Smooth muscle cell (in vitro differentiated cells): ENCODE measurements around the gene FRMD4A. TPM values are rescaled to one million over a fixed set of nuclear protein-coding genes. Genes with fewer than 3 reads are reported as not detected.

Source experiments
- DNase-seq: peaks from one replicate; lab custom pipeline; 2025; ENCODE audit not compliant: unreplicated experiment; lab: John Stamatoyannopoulos, UW
- H2AFZ ChIP-seq: fragments of 200-600 bp; sonication (generic); 2 replicates; pipeline ENCODE4 v1.6.0; 2016; ENCODE audit warnings: antibody characterized with exemption, low read depth, mild to moderate bottlenecking
- H3F3A ChIP-seq: fragments of 200-600 bp; sonication (generic); 2 replicates; pipeline ENCODE4 v1.6.0; 2017; ENCODE audit warnings: antibody characterized with exemption, low read depth
- H3K27ac ChIP-seq: fragments of 200-600 bp; sonication (generic); 2 replicates; pipeline ENCODE4 v1.5.1; 2016; ENCODE audit warnings: low read depth, mild to moderate bottlenecking
- H3K27me3 ChIP-seq: fragments of 200-600 bp; sonication (generic); 2 replicates; pipeline ENCODE4 v1.6.1; 2016; ENCODE audit warnings: low read depth, mild to moderate bottlenecking
- H3K36me3 ChIP-seq: fragments of 200-600 bp; sonication (generic); 2 replicates; pipeline ENCODE4 v1.5.1; 2016; ENCODE audit warnings: low read depth
- H3K4me1 ChIP-seq: fragments of 200-600 bp; sonication (generic); 2 replicates; pipeline ENCODE4 v1.5.1; 2016; ENCODE audit warnings: low read depth
- H3K4me2 ChIP-seq: fragments of 200-600 bp; sonication (generic); 2 replicates; pipeline ENCODE4 v1.6.0; 2016; ENCODE audit warnings: mild to moderate bottlenecking
- H3K4me3 ChIP-seq: fragments of 200-600 bp; sonication (generic); 2 replicates; pipeline ENCODE4 v1.5.1; 2016; ENCODE audit warnings: mild to moderate bottlenecking
- H3K79me2 ChIP-seq: fragments of 200-600 bp; sonication (generic); 2 replicates; pipeline ENCODE4 v1.6.0; 2016; ENCODE audit warnings: low read depth, mild to moderate bottlenecking
- H3K9ac ChIP-seq: fragments of 200-600 bp; sonication (generic); 2 replicates; pipeline ENCODE4 v1.6.0; 2016; ENCODE audit warnings: low read depth
- H3K9me3 ChIP-seq: fragments of 200-600 bp; sonication (generic); replicated peaks from 2 replicates; pipeline ENCODE4 v1.5.1; 2016; ENCODE audit warnings: low read depth
- H4K20me1 ChIP-seq: fragments of 200-600 bp; sonication (generic); 2 replicates; pipeline ENCODE4 v1.6.0; 2016; ENCODE audit warnings: low read depth
- WGBS: methylation state at CpG from one replicate; pipeline ENCODE4 v1.1.7; 2016; ENCODE audit warnings: low lambda C conversion rate; 5-methylcytosine and 5-hydroxymethylcytosine counted together
- polyA plus RNA-seq: library from polyadenylated mRNA; unstranded; fragments of >200 nt; fragmentation: Nextera tagmentation; extraction: Ambion mirVana; gene quantifications from 2 replicates; pipeline ENCODE4 v1.2.1, GENCODE V29; 2016
- total RNA-seq: library from RNA; depleted of rRNA; stranded (reverse); fragments of >200 nt; gene quantifications from 2 replicates; pipeline ENCODE4 v1.2.3, GENCODE V29; 2014
- TF ChIP-seq, protein P1 (sequence below): fragments of 200-600 bp; sonication (generic); IDR thresholded peaks from 2 replicates; pipeline ENCODE4 v1.5.1; 2017; ENCODE audit warnings: borderline replicate concordance, mild to moderate bottlenecking, antibody characterized with exemption; ENCODE audit not compliant: insufficient read depth, poor library complexity, severe bottlenecking

FRMD4A gene
- total and polyA plus RNA-seq, 2 experiments from 2014 or later, result 3.0 to 5.4 TPM

DNA sequence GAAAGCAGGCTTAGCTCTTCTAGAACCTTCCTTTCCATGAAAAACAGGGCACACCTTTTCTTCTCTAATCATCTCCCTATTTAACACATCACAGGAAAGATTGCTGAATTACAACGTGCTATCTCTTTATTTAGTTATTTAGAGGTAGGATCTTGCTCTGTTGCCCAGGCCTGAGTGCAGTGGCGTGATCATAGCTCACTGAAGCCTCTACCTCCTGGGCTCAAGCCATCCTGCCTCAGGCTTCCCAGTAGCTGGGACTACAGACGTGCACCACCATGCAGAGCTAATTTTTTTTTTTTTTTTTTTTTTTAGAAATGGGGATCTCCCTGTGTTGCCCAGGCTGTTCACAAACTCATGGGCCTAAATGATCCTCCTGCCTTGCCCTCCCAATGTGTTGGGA lies 492.8 kb downstream of the FRMD4A start:
- WGBS, result 94% methylated on average over 3 of the region's 3 CpGs
- Histone ChIP-seq H3K27me3 (no peaks in the 10 kb centered on the region), H3K4me3 (no peak overlapping the region), H3F3A (no peaks in the 10 kb centered on the region), H3K79me2 (no peaks in the 10 kb centered on the region), H3K9me3 (no peaks in the 10 kb centered on the region), H3K9ac (no peak overlapping the region), H3K4me1 (peaks cover 7% of the 10 kb centered on the region), H2AFZ (no peak overlapping the region), H3K36me3 (no peaks in the 10 kb centered on the region), H4K20me1 (no peaks in the 10 kb centered on the region), H3K4me2 (no peak overlapping the region), H3K27ac (no peak overlapping the region)
- TF ChIP-seq, protein P1, sequence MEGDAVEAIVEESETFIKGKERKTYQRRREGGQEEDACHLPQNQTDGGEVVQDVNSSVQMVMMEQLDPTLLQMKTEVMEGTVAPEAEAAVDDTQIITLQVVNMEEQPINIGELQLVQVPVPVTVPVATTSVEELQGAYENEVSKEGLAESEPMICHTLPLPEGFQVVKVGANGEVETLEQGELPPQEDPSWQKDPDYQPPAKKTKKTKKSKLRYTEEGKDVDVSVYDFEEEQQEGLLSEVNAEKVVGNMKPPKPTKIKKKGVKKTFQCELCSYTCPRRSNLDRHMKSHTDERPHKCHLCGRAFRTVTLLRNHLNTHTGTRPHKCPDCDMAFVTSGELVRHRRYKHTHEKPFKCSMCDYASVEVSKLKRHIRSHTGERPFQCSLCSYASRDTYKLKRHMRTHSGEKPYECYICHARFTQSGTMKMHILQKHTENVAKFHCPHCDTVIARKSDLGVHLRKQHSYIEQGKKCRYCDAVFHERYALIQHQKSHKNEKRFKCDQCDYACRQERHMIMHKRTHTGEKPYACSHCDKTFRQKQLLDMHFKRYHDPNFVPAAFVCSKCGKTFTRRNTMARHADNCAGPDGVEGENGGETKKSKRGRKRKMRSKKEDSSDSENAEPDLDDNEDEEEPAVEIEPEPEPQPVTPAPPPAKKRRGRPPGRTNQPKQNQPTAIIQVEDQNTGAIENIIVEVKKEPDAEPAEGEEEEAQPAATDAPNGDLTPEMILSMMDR, result no peak
- DNase-seq, result no peak

DNA sequence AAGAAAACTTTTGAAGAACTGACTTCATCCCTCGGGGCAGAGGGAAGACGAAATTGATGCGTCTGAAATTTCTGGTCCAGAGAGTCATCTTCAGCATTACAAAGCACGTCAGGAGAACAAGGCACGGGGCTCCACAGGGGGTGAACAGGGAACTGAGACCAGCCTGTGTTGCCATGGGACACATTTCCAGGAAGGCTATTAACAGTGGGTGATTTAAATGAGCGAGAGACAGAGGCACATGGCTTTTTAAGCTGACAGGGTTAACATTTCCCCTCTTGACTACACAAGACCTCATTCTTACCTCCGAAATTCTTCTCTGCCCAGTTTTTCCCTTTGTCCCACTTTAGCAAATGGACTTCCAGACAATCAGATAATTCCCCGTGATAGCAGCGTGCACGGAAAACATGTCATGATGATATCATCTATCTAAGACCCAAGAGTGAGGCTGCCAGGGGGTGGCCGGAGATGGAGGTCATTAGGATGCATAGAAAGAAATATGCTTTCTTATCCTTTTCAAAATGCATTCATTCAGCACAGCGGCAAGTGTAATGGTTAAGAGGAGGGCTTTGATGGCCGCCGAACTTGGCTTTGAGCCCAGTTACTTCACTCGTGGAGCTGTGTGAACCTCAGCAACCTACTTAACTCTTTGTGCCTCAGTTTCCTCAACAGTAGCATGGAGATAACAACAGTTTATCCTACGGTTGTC lies 496.0 kb downstream of the FRMD4A start:
- H3K4me1 ChIP-seq, result peaks cover 16% of the 10 kb centered on the region
- H2AFZ ChIP-seq, result no peak overlapping the region
- no peaks in the 10 kb centered on the region for H3K27me3 ChIP-seq
- no peak overlapping the region for H3K9ac ChIP-seq
- 50% methylated on average over 16 of the region's 16 CpGs for WGBS
- H3K79me2 ChIP-seq, result no peaks in the 10 kb centered on the region
- no peak overlapping the region for H3K4me3 ChIP-seq
- no peaks in the 10 kb centered on the region for H3K36me3 ChIP-seq
- no peak overlapping the region for H3K4me2 ChIP-seq
- no peaks in the 10 kb centered on the region for H4K20me1 ChIP-seq
- H3K27ac ChIP-seq, result no peak overlapping the region
- TF ChIP-seq, protein P1, result no peak
- H3K9me3 ChIP-seq, result no peaks in the 10 kb centered on the region
- DNase-seq, result no peak
- no peaks in the 10 kb centered on the region for H3F3A ChIP-seq

DNA sequence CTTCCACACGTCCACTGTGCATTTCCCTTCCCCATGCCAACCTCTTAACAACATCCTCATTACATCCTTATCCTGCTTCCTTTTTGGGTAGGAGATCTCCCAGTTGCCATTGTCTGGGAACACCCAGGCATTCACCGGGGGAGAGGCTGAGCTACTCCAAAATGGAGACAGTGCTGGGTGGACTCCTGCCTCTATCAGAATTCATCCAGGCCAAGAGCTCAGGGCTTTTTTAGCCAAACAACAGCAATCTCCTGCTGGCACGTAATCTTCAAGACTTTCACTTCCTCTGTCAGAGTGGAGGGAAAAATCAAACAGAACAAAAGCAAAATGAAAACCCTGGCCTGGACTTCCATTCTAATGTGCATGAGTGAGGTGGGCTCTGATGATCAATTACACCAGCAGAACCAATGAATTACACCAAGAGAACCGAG lies 499.0 kb downstream of the FRMD4A start:
- WGBS, result 52% methylated on average over 4 of the region's 4 CpGs
- Histone ChIP-seq H3K4me2 (no peak overlapping the region), H3K9ac (no peak overlapping the region), H4K20me1 (no peaks in the 10 kb centered on the region), H3K4me1 (peaks cover 16% of the 10 kb centered on the region), H3K27me3 (peaks cover 6% of the 10 kb centered on the region), H3K79me2 (no peaks in the 10 kb centered on the region), H3K27ac (no peak overlapping the region), H3K9me3 (no peaks in the 10 kb centered on the region), H3F3A (no peaks in the 10 kb centered on the region), H3K36me3 (no peaks in the 10 kb centered on the region), H2AFZ (no peak overlapping the region), H3K4me3 (no peak overlapping the region)
- TF ChIP-seq, protein P1, result no peak
- DNase-seq, result no peak

DNA sequence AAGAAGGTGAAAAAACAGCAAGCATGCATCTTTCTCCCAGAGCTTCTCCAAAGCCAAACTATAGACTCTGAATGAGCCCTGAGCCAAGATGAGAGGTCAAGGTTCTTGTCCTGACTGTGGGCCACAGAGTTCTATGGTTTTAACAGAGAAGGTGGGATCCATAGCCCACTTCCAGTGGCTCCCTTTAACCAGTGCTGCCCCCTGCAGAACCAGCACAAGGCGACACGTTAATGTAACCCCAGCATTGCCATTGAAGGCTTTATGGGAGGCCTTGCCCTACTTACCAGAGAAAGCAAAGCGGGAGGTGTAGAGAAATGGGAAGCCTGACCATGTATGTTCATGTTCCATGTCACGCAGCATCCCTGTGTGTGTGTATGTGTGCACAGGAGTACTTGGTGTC lies 500.3 kb downstream of the FRMD4A start:
- Histone ChIP-seq H3K9ac (no peak overlapping the region), H3K4me1 (peaks cover 16% of the 10 kb centered on the region), H2AFZ (no peak overlapping the region), H3K36me3 (no peaks in the 10 kb centered on the region), H3K79me2 (no peaks in the 10 kb centered on the region), H3K27ac (no peak overlapping the region), H4K20me1 (no peaks in the 10 kb centered on the region), H3F3A (no peaks in the 10 kb centered on the region), H3K27me3 (peaks cover 18% of the 10 kb centered on the region), H3K9me3 (no peaks in the 10 kb centered on the region), H3K4me2 (no peak overlapping the region), H3K4me3 (no peak overlapping the region)
- WGBS, result 95% methylated on average over 4 of the region's 4 CpGs
- no peak for DNase-seq
- TF ChIP-seq, protein P1, result no peak
